Liver (tissue), 3 donors: ENCODE data around the gene TMEM91.

Experiments used
- CTCF ChIP-seq: fragments of 150-350 bp; IDR thresholded peaks from 2 replicates; pipeline ENCODE4 v1.5.1; 2017; ENCODE audit warnings: improper control_type of control experiment, low read depth, low read length; ENCODE audit not compliant: missing input control
- MAX ChIP-seq: IDR thresholded peaks from 2 replicates; pipeline ENCODE4 v1.6.1; 2016; ENCODE audit warnings: antibody characterized with exemption
- RAD21 ChIP-seq, 2 donors: IDR thresholded peaks; 2 replicates each; pipeline ENCODE4 v1.6.1; 2016; ENCODE audit warnings: antibody characterized with exemption in 2 of 2, mild to moderate bottlenecking in 2 of 2
- REST ChIP-seq: IDR thresholded peaks from 2 replicates; pipeline ENCODE4 v1.6.1; 2016; ENCODE audit warnings: antibody characterized with exemption, mild to moderate bottlenecking
- TAF1 ChIP-seq: conservative IDR thresholded peaks from 2 replicates; pipeline ENCODE4 v1.6.1; 2016; ENCODE audit warnings: antibody characterized with exemption, mild to moderate bottlenecking
- donor health status: healthy.
- donor health status: healthy.

- TF ChIP-seq TAF1 = no peak
- TF ChIP-seq CTCF = no peak
- TF ChIP-seq MAX = no peak
- no peak for TF ChIP-seq RAD21 (IDR thresholded peaks at IDR 0.05)
- TF ChIP-seq REST = no peak
Observed at GRCh38 chr19:41402010-41402409, 25.7 kb downstream of the TMEM91 start.
